HEK293 (cell line): ENCODE measurements around the gene SYNDIG1L.

Experiments used
- CTCF ChIA-PET: fragments of 350-600 bp; formaldehyde crosslinking; extraction: SDS; loops from one replicate; lab custom pipeline; 2021; ENCODE audit warnings: antibody characterized with exemption; lab: Yijun Ruan, JAX
- POLR2A ChIA-PET: fragments of 300-600 bp; formaldehyde crosslinking; extraction: SDS; loops from one replicate; lab custom pipeline; 2020; ENCODE audit warnings: antibody characterized with exemption, inconsistent platforms; lab: Yijun Ruan, JAX
- H3K27ac ChIP-seq: fragments of 200-500 bp; sonication (Bioruptor generic); 2 replicates; pipeline ENCODE4 v1.5.1; 2014; ENCODE audit warnings: low read depth, low read length, control low read depth, inconsistent platforms; ENCODE audit errors: extremely low read depth
- H3K36me3 ChIP-seq, 2 experiments: fragments of 200-500 bp in 1 of 2; sonication (Bioruptor generic) in 1 of 2; 1 replicate in 1 of 2; 2 replicates in 1 of 2; pipeline ENCODE4 v1.5.1; 2014 to 2017; ENCODE audit warnings: inconsistent platforms in 2 of 2, low read length in 2 of 2; ENCODE audit not compliant: control insufficient read depth in 2 of 2, insufficient read depth in 1 of 2
- H3K4me1 ChIP-seq: fragments of 200-500 bp; sonication (Bioruptor generic); 2 replicates; pipeline ENCODE4 v1.5.1; 2014; ENCODE audit warnings: mild to moderate bottlenecking, low read length, inconsistent platforms; ENCODE audit not compliant: control insufficient read depth, insufficient read depth
- H3K4me3 ChIP-seq: 2 replicates; pipeline ENCODE4 v1.5.1; 2011; ENCODE audit warnings: low read depth, mild to moderate bottlenecking, control low read depth, low read length, moderate library complexity
- H3K9me3 ChIP-seq: fragments of 200-500 bp; sonication (Bioruptor generic); 2 replicates; pipeline ENCODE4 v1.5.1; 2014; ENCODE audit warnings: low read depth, low read length, inconsistent platforms; ENCODE audit not compliant: control insufficient read depth, insufficient read depth
- EGR2 ChIP-seq: fragments of 450-650 bp; formaldehyde crosslinking; IDR thresholded peaks from 2 replicates; pipeline ENCODE4 v1.5.1; 2016; ENCODE audit warnings: low read depth, missing biosample characterization, missing genetic modification characterization
- HOXC10 ChIP-seq: sonication (generic); formaldehyde crosslinking; IDR thresholded peaks from 2 replicates; pipeline ENCODE4 v1.8.1; 2023; ENCODE audit warnings: mild to moderate bottlenecking, missing genetic modification reagents
- OSR2 ChIP-seq: fragments of 450-650 bp; formaldehyde crosslinking; IDR thresholded peaks from 2 replicates; pipeline ENCODE4 v1.5.1; 2016; ENCODE audit warnings: missing biosample characterization, missing genetic modification characterization
- OVOL3 ChIP-seq: fragments of 450-650 bp; formaldehyde crosslinking; IDR thresholded peaks from 2 replicates; pipeline ENCODE4 v1.5.1; 2016; ENCODE audit warnings: missing biosample characterization, missing genetic modification characterization
- SP3 ChIP-seq: fragments of 450-650 bp; formaldehyde crosslinking; IDR thresholded peaks from 2 replicates; pipeline ENCODE4 v1.5.1; 2016; ENCODE audit warnings: missing biosample characterization, missing genetic modification characterization
- SP7 ChIP-seq: fragments of 450-650 bp; formaldehyde crosslinking; IDR thresholded peaks from 2 replicates; pipeline ENCODE4 v1.5.1; 2016; ENCODE audit warnings: missing biosample characterization, missing genetic modification characterization
- WT1 ChIP-seq: fragments of 450-650 bp; formaldehyde crosslinking; IDR thresholded peaks from 2 replicates; pipeline ENCODE4 v1.5.1; 2016; ENCODE audit warnings: missing biosample characterization, missing genetic modification characterization
- ZBTB1 ChIP-seq: fragments of 450-650 bp; formaldehyde crosslinking; IDR thresholded peaks from 2 replicates; pipeline ENCODE4 v1.5.1; 2016; ENCODE audit warnings: missing biosample characterization, missing genetic modification characterization
- ZBTB21 ChIP-seq: fragments of 450-650 bp; formaldehyde crosslinking; IDR thresholded peaks from 2 replicates; pipeline ENCODE4 v1.5.1; 2017; ENCODE audit warnings: missing biosample characterization, missing genetic modification characterization
- ZBTB8A ChIP-seq: fragments of 450-650 bp; formaldehyde crosslinking; IDR thresholded peaks from 2 replicates; pipeline ENCODE4 v1.5.1; 2016; ENCODE audit warnings: missing biosample characterization, missing genetic modification characterization
- ZFHX2 ChIP-seq: fragments of 450-650 bp; formaldehyde crosslinking; conservative IDR thresholded peaks from 2 replicates; pipeline ENCODE4 v1.5.1; 2016; ENCODE audit warnings: missing biosample characterization, missing genetic modification characterization
- ZNF112 ChIP-seq: fragments of 450-650 bp; formaldehyde crosslinking; IDR thresholded peaks from 2 replicates; pipeline ENCODE4 v1.5.0; 2017; ENCODE audit warnings: missing biosample characterization, missing genetic modification characterization
- ZNF473 ChIP-seq: fragments of 450-650 bp; formaldehyde crosslinking; IDR thresholded peaks from 2 replicates; pipeline ENCODE4 v1.5.1; 2017; ENCODE audit warnings: missing biosample characterization, missing genetic modification characterization
- ZNF529 ChIP-seq: fragments of 450-650 bp; formaldehyde crosslinking; IDR thresholded peaks from 2 replicates; pipeline ENCODE4 v1.5.1; 2017; ENCODE audit warnings: missing genetic modification characterization, missing biosample characterization; ENCODE audit not compliant: insufficient replicate concordance
- ZNF596 ChIP-seq: fragments of 450-650 bp; IDR thresholded peaks from 2 replicates; pipeline ENCODE4 v1.5.0; 2018; ENCODE audit warnings: missing biosample characterization, mild to moderate bottlenecking, missing genetic modification characterization, moderate library complexity
- ZNF707 ChIP-seq: fragments of 450-650 bp; formaldehyde crosslinking; IDR thresholded peaks from 2 replicates; pipeline ENCODE4 v1.5.1; 2016; ENCODE audit warnings: missing biosample characterization, missing genetic modification characterization
- TF ChIP-seq, protein P1 (sequence below): fragments of 450-650 bp; formaldehyde crosslinking; optimal IDR thresholded peaks from 2 replicates; pipeline ENCODE3; 2016; ENCODE audit warnings: missing biosample characterization, mild to moderate bottlenecking, missing genetic modification characterization
- TF ChIP-seq, protein P2 (sequence below): fragments of 450-650 bp; formaldehyde crosslinking; IDR thresholded peaks from 2 replicates; pipeline ENCODE4 v1.5.1; 2016; ENCODE audit warnings: missing biosample characterization, missing genetic modification characterization
- TF ChIP-seq, protein P3 (sequence below): IDR thresholded peaks from 2 replicates; pipeline ENCODE4 v1.6.1; 2011; ENCODE audit warnings: mild to moderate bottlenecking, low read depth, low read length, borderline replicate concordance
- TF ChIP-seq, protein P4 (sequence below): fragments of 450-650 bp; formaldehyde crosslinking; IDR thresholded peaks from 2 replicates; pipeline ENCODE4 v1.5.1; 2016; ENCODE audit warnings: missing biosample characterization, missing genetic modification characterization
- TF ChIP-seq, protein P5 (sequence below): fragments of 450-650 bp; formaldehyde crosslinking; IDR thresholded peaks from 2 replicates; pipeline ENCODE4 v1.5.1; 2016; ENCODE audit warnings: missing biosample characterization, missing genetic modification characterization
- TF ChIP-seq, protein P6 (sequence below): fragments of 450-650 bp; formaldehyde crosslinking; IDR thresholded peaks from 2 replicates; pipeline ENCODE4 v1.5.1; 2016; ENCODE audit warnings: missing biosample characterization, missing genetic modification characterization

SYNDIG1L gene

DNA sequence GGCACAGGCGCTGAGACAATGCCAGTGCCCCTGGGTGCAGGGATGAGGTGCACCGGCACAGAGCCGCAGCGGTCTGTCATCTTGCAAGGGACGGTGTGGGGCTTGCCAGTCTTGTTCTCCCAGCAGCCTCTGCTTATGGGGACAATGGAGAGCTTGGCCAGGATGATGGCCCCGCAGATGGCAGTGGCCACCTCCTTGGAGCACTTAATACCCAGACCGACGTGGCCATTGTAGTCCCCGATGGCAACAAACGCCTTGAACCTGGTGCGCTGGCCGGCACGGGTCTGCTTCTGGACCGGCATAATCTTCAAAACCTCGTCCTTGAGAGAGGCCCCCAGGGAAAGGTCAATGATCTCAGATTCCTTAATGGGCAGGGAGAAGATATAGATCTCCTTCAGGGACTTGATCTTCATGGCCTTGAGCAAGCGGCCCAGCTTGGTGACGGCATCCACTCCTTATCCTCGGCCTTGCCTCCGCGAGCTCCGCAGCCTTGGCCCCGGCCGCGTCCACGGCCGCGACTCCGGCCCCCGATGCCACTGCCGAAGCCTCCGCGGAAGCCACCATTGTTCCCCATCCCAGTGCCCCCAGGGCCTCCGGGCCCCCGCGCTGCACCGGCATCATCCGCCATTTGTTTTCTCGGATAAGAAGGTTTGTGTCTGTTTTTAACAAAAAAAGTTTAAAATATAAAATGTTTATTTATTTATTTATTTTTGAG is 47.9 kb downstream of the SYNDIG1L start:
- Histone ChIP-seq H3K4me3 (no peak overlapping the region), H3K36me3 (no peaks in the 10 kb centered on the region), H3K27ac (no peak overlapping the region), H3K4me1 (no peaks in the 10 kb centered on the region), H3K9me3 (no peaks in the 10 kb centered on the region)
- ChIA-PET POLR2A (no interaction called here), CTCF (interaction anchor here (0.5 kb wide), 1 partner anchor 74 kb away, joined by 3 read pairs; no protein-coding TSS in a partner anchor)
- no peak for TF ChIP-seq ZFHX2 (tag by site-specific recombination)
- TF ChIP-seq, protein P1, sequence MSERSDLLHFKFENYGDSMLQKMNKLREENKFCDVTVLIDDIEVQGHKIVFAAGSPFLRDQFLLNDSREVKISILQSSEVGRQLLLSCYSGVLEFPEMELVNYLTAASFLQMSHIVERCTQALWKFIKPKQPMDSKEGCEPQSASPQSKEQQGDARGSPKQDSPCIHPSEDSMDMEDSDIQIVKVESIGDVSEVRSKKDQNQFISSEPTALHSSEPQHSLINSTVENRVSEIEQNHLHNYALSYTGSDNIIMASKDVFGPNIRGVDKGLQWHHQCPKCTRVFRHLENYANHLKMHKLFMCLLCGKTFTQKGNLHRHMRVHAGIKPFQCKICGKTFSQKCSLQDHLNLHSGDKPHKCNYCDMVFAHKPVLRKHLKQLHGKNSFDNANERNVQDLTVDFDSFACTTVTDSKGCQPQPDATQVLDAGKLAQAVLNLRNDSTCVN (tag by site-specific recombination): no peak
- TF ChIP-seq ZNF596 (tag by site-specific recombination): no peak
- TF ChIP-seq HOXC10: no peak
- no peak for TF ChIP-seq ZBTB8A (tag by site-specific recombination)
- TF ChIP-seq ZBTB1 (tag by site-specific recombination): no peak

DNA sequence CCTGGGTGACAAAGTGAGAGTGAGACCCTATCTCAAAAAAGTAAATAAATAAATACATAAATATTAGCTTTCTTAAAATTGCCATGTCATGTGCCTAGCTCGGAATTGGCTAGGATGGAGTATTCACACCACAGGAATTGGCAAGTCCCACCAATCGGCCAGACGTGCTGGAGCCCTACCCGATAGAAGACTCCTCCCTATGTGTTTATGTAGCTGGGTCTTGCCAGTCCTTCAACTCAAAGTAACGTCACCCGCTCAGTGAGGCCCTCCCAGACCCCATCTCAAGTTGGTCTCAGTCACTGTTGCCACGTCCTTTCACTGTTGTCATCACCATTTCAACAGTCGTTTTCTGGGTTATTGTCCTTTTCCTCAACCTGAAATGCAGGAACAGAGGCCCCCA is 57.6 kb downstream of the SYNDIG1L start:
- Histone ChIP-seq H3K27ac (no peak overlapping the region), H3K4me3 (no peak overlapping the region), H3K9me3 (no peaks in the 10 kb centered on the region), H3K36me3 (no peaks in the 10 kb centered on the region), H3K4me1 (no peaks in the 10 kb centered on the region)
- TF ChIP-seq ZNF473 (tag by site-specific recombination) (no peak), WT1 (tag by site-specific recombination) (no peak), EGR2 (tag by site-specific recombination) (no peak), SP3 (tag by site-specific recombination) (no peak), OSR2 (no peak), SP7 (tag by site-specific recombination) (no peak), ZNF529 (no peak), ZBTB21 (tag by site-specific recombination) (no peak), ZNF707 (tag by site-specific recombination) (no peak), ZNF112 (no peak), OVOL3 (tag by site-specific recombination) (no peak)
- TF ChIP-seq, protein P2, sequence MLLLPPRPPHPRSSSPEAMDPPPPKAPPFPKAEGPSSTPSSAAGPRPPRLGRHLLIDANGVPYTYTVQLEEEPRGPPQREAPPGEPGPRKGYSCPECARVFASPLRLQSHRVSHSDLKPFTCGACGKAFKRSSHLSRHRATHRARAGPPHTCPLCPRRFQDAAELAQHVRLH: no peak
- TF ChIP-seq, protein P3, sequence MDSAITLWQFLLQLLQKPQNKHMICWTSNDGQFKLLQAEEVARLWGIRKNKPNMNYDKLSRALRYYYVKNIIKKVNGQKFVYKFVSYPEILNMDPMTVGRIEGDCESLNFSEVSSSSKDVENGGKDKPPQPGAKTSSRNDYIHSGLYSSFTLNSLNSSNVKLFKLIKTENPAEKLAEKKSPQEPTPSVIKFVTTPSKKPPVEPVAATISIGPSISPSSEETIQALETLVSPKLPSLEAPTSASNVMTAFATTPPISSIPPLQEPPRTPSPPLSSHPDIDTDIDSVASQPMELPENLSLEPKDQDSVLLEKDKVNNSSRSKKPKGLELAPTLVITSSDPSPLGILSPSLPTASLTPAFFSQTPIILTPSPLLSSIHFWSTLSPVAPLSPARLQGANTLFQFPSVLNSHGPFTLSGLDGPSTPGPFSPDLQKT: no peak
- TF ChIP-seq, protein P4, sequence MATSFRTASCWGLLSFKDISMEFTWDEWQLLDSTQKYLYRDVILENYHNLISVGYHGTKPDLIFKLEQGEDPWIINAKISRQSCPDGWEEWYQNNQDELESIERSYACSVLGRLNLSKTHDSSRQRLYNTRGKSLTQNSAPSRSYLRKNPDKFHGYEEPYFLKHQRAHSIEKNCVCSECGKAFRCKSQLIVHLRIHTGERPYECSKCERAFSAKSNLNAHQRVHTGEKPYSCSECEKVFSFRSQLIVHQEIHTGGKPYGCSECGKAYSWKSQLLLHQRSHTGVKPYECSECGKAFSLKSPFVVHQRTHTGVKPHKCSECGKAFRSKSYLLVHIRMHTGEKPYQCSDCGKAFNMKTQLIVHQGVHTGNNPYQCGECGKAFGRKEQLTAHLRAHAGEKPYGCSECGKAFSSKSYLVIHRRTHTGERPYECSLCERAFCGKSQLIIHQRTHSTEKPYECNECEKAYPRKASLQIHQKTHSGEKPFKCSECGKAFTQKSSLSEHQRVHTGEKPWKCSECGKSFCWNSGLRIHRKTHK (tag by site-specific recombination): no peak
- TF ChIP-seq, protein P5, sequence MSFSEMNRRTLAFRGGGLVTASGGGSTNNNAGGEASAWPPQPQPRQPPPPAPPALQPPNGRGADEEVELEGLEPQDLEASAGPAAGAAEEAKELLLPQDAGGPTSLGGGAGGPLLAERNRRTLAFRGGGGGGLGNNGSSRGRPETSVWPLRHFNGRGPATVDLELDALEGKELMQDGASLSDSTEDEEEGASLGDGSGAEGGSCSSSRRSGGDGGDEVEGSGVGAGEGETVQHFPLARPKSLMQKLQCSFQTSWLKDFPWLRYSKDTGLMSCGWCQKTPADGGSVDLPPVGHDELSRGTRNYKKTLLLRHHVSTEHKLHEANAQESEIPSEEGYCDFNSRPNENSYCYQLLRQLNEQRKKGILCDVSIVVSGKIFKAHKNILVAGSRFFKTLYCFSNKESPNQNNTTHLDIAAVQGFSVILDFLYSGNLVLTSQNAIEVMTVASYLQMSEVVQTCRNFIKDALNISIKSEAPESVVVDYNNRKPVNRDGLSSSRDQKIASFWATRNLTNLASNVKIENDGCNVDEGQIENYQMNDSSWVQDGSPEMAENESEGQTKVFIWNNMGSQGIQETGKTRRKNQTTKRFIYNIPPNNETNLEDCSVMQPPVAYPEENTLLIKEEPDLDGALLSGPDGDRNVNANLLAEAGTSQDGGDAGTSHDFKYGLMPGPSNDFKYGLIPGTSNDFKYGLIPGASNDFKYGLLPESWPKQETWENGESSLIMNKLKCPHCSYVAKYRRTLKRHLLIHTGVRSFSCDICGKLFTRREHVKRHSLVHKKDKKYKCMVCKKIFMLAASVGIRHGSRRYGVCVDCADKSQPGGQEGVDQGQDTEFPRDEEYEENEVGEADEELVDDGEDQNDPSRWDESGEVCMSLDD: no peak
- TF ChIP-seq, protein P6, sequence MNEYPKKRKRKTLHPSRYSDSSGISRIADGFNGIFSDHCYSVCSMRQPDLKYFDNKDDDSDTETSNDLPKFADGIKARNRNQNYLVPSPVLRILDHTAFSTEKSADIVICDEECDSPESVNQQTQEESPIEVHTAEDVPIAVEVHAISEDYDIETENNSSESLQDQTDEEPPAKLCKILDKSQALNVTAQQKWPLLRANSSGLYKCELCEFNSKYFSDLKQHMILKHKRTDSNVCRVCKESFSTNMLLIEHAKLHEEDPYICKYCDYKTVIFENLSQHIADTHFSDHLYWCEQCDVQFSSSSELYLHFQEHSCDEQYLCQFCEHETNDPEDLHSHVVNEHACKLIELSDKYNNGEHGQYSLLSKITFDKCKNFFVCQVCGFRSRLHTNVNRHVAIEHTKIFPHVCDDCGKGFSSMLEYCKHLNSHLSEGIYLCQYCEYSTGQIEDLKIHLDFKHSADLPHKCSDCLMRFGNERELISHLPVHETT: no peak
- ChIA-PET CTCF (interaction anchor here (0.7 kb wide), 2 partner anchors 70 to 111 kb away, joined by 3 read pairs; no protein-coding TSS in a partner anchor), POLR2A (no interaction called here)
